ENCODE results near the gene CNPY2. TPM values are rescaled to one million over a fixed set of nuclear protein-coding genes. Genes with fewer than 3 reads are reported as not detected.

CNPY2 gene
- total RNA-seq, 4 donors from 2014 or later: 23.3 to 40.9 (median 37.7) TPM

GRCh38 chr12:56304276-56304675, 11.5 kb downstream of the CNPY2 start:
- intact Hi-C loops (cut with DNase I; ENCODE audit: low total_unique reads): no loop called here
- H3K4me3 ChIP-seq (ENCODE audit: low read depth, poor library complexity, severe bottlenecking): no peak overlapping the region
- DNase-seq (ENCODE audit: low spot score in 2 of 2): no peak
- 90% methylated on average over 3 of the region's 3 CpGs for WGBS, 2 donors
- no peak for TF ChIP-seq POLR2A (IDR thresholded peaks at IDR 0.05)
- no peak for TF ChIP-seq CTCF (IDR thresholded peaks at IDR 0.05)

- H3K4me3 ChIP-seq (ENCODE audit: low read depth, poor library complexity, severe bottlenecking): no peak overlapping the region
- TF ChIP-seq CTCF (IDR thresholded peaks at IDR 0.05): no peak
- no peak for TF ChIP-seq POLR2A (IDR thresholded peaks at IDR 0.05)
- intact Hi-C loops (cut with DNase I; ENCODE audit: low total_unique reads): no loop called here
- no peak for DNase-seq (ENCODE audit: low spot score in 2 of 2)
- 36 to 39% methylated on average over 21 of the region's 21 CpGs for WGBS, 2 donors
Observed at GRCh38 chr12:56300644-56301464, 14.9 kb downstream of the CNPY2 start.

- TF ChIP-seq CTCF (IDR thresholded peaks at IDR 0.05): no peak
- no peak for TF ChIP-seq POLR2A (IDR thresholded peaks at IDR 0.05)
- H3K4me3 ChIP-seq (ENCODE audit: low read depth, poor library complexity, severe bottlenecking): peak within 1 kb of the TSS; percentile 67
- DNase-seq (ENCODE audit: low spot score in 2 of 2): peak; percentile 99 to 100
- intact Hi-C loops (cut with DNase I; ENCODE audit: low total_unique reads): no loop called here
- 0 to 1% methylated on average over 25 to 59 of the region's 63 CpGs for WGBS, 2 donors
Observed at GRCh38 chr12:56299853-56300643, 15.7 kb downstream of the CNPY2 start, which contains the start of gene CS. TSS of gene CS (minus strand) at chr12:56300330. CDS start at chr12:56300201, 129 bp downstream.

- TF ChIP-seq POLR2A (IDR thresholded peaks at IDR 0.05) (no peak), CTCF (IDR thresholded peaks at IDR 0.05) (no peak)
- H3K4me3 ChIP-seq (ENCODE audit: low read depth, poor library complexity, severe bottlenecking): peak overlapping the region; percentile 67
- 0 to 1% methylated on average over 10 of the region's 10 CpGs for WGBS, 2 donors
- intact Hi-C loops (cut with DNase I; ENCODE audit: low total_unique reads): no loop called here
- peak in 1 of 2 donors; percentile 24 for DNase-seq (ENCODE audit: low spot score in 2 of 2)
Observed at GRCh38 chr12:56299308-56299852, 16.4 kb downstream of the CNPY2 start.

GRCh38 chr12:56298828-56299227, 17.0 kb downstream of the CNPY2 start:
- TF ChIP-seq POLR2A (IDR thresholded peaks at IDR 0.05) (no peak), CTCF (IDR thresholded peaks at IDR 0.05) (no peak)
- no peak overlapping the region for H3K4me3 ChIP-seq (ENCODE audit: low read depth, poor library complexity, severe bottlenecking)
- 82 to 84% methylated on average over 5 of the region's 5 CpGs for WGBS, 2 donors
- intact Hi-C loops (cut with DNase I; ENCODE audit: low total_unique reads): no loop called here
- no peak for DNase-seq (ENCODE audit: low spot score in 2 of 2)
